ENCODE data around the gene CHST13.
"Not testable (repeated sequence)": the region's sequence is repeated elsewhere in the genome, so short reads cannot be mapped to it uniquely, and the experiment has no call there.

The CHST13 gene

DNA sequence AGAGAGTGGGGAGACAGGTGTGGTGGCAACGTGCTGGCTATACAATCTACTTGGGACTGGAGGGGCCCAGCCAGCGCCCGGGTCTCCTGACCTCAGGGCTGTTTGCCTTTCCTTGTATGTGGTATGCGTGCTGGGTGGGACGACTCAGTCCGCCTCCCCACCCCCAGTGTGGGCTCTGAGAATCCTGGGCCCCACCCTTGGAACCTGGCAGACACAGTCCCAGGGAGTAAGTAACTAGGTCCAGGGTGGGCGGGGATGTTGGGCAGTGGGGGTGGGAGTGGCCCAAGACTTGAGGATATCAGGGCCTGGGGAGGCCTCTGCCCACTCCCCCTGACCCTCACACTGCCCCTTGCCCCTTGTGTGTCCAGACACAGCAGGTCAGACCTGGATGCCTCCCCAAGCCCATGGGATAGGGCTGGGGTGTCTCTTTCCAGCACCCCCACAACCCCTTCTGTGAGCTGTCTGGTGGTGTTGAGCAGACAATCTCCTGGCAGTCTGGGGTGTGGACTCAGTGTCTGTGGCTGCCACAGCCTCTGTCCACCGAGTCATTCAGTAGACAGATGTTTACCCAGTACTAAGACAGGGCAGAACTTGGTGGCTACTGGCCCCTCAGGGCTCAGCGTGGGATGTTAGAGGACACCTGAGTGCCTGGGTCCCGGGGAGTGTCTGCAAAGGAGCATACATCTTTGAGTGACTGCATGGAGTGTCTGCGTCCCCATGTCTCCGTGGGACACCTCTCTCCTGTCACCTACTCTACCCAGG lies 1.3 kb downstream of the CHST13 start:
- no peak for DNase-seq

DNA sequence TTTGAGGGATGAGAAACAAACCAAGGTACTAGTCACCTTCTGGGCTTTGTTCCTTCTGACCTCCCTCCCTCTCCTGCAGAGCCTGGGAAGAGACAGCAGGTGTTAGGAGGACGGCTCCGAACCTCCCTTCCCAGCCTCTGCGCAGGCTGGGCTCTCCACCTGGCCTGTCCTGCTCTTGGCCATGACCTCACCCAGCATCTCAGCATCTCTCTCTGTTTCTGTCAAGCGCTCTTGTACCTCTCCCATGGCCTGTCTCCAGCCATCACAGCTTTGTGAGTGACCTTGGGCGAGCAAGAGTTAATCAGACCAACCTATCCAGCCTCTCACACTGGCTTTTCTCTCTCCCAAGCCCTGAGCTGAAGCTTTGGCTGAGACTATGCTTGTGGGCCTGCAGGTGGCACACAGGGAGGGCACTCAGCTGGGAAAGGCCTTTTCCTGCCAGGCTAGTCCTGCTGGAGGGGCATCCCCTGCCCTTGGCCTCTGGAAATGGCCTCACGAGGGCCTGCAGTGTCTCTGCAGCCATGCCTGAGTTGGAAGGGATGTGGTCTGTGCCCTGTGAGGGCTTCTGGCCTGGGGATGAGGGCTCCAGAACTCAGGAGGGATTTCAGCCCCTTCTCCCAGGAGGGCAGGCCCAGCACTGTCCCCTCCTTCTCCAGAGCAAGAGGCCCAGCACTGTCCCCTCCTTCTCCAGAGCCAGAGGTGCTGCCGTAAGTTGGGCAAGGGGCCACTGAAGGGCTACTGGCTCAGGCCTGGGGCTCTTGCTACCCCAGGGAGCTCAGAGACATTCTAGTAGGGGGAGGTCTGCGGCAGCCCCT lies 2.1 kb downstream of the CHST13 start:
- DNase-seq = no peak

DNA sequence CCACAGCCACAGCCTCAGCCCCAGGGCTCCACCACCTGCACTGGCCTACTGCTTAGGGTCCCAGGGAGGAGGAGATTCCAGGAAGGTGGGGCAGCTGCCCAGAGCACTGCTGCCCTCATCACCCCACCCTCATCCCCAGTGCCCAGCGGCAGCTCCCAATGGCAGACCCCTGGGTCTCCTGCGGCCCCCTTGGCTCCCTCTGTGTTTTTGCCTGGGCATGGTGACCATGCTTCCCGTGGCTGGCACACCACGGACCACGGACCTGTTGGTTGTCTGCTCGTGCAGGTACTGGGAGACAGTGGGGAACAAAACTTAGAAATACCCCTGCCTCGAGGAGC lies 2.7 kb downstream of the CHST13 start:
- DNase-seq = no peak

DNA sequence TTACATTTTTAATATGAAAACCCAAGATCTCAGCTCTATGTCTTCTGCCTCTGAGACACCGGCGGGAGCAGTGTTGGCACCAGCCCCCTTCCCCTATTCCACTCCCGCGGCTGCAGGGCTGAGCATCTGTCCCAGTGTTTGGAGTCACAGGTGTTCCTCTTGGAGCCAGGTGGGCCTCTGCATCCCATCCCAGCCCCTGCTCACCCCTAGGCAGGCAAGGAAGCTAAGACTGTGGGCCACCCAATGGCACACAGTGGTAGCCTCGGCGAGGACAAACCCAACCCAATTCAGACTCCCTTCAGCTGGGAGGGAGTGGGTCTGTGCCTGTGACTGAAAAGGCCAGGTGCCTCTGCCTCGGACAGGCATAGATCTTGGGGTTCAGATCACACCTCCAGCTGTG lies 3.1 kb downstream of the CHST13 start:
- no peak for DNase-seq

DNA sequence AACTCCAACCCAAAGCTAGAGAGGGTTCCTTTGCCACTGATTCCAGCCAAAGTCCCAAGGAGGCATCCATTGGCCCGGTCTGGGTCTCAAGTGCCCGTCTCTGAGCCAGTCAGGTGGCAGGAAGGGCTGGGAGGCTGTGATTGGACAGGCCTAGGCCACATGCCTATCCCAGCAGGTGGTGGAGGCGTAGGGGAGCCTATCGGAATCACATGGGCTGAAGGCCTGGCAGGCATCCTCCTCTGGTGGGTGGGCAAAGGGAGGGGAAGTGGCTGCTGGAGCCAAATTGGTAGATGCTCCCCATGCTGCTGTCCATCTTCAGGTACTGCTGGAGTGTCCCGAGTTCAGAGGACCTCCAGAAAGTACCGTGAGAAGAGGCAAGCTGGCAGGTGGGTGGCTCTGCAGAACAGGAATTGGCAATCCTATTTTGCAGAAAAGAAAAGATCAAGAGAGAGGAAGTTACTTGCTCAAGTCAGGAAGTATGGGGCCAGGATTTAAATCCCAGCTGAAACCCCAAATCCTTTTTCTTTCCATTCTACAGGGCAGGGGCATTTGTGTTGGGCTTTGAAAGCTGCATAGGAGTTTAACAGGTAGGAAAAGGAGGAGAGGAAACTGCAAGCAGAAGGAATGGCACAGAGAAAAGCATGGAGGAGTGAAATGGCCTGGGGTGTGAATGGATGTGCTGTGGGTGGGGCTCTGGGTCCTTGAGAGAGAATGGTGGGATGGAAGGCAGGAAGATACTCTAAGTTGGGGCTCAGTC lies 3.7 kb downstream of the CHST13 start:
- DNase-seq = no peak

DNA sequence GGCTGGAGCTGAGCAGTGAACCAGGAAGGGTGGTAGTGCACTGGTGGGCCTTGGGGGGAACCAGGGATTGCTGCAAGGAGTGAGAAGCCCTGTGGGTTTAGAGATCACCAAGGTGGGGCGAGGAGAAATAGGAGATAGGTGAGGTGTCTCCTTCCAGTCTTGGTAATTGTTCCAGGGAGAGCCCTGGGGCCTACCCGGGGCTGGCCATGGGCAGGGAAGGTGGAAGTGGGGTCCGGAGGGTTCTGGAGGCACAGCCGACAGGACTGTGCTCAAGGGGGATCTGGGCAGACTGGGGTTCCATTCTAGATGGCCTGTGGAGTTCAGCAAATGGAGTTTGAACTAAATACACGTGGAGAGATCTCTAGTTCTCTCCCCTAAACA lies 4.5 kb downstream of the CHST13 start:
- DNase-seq = no peak

DNA sequence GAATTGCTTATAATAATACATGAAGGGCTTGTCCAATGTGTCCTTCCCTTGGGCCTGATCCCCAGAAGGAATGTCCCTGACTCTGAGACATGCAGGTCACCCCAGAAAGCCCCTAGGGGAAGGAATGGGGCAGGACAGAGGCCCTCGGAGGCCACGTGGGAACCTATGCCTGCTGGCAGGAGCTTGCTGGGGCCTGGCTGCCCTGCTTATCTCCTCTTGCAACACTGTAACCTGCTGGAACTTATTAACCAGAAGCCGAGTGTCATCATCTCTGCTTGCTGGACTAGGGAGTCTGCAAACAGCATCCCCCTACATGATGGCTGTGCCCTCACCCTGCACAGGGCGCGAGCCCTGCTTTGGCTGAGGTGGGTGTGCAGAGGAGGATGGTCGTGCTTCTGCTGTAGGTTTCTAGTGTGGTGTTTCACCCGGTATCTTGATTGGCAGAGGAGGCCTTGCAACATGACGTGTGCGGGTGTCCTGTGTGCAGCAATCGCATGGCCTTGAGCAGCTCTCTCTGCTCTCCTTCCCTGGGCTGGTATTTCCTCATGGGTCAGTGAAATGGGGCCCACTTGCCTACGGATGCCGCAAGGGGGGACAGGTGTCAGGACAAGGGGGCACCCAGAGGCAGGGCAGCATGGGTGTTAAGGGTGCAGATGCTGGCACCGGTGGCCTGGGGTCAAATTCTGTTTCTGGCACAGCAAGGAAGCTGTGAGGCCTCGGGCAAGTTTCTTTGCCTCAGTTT lies 5.0 kb downstream of the CHST13 start:
- no peak for DNase-seq

DNA sequence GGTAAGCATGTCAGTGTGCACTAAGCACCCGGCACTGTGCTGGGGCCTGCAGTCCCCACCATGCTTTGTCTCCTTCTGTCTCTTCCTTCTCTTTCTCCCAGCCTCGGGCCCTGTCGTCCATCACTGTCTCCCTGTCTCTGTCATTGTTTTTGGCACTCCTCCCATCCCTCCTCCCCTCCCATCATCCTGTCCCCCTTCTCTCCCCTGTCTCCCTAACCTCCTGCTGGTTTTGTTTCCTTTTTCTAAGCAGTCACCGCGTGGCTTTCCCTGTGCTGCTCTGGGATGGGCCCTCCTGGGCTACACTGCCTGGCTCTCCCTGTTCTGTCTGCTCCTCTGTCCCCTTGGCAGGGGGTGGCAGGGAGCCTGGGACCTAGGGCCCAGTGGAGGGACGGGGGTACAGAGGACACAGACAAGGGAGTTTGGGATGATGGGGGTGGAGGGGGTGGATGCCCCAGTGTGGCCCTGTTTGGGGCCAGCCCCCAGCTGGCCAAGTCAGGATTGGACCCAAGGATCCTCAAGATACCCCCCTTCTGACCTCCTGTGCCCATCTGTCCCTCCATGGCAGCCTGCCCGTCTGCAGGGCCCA lies 5.7 kb downstream of the CHST13 start:
- DNase-seq = no peak

DNA sequence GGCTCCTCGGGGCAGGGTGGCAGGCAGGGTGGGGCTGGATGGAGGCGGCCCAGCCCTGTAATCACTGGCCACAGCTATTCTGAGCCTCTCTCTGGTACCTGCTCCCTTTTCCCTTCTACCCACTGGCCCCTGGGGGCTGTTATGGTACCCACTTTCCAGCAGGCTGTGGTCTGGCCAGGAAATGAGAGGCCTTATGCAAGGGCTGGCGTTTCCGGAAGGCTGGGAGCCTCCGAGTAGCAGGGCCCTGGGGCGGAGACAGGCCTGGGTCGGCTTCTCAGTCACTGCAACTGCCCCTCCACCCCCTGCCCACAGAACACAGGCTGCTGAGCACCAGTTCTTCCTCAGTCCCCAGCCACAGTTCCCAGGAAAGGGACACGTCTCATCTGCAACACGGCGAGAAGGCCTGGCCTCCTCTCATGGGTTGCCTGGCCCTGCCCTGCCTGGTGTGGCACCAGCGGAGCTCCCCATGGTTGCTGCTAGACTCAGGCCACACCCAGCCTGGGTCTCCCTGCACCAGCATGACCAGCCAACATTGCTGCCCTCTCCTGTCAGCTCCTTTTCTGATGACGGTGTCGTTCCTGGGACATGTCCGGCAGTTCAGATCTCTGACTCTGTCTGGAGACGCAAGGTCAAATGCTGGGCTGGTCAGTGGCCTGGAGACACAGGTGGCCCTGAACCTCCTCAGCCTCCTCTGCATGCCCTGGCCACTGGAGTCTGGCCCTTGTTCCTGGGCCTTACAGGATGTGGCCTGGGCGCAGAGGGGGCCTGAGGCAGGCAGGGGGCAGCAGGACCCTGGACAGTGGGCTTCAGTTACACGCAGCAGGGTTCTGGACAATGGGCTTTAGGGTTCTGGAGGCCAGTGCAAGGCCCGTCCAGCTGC lies 6.5 kb downstream of the CHST13 start:
- DNase-seq = peak in 6 of 58 donors; percentile 9 to 27 (median 22)

DNA sequence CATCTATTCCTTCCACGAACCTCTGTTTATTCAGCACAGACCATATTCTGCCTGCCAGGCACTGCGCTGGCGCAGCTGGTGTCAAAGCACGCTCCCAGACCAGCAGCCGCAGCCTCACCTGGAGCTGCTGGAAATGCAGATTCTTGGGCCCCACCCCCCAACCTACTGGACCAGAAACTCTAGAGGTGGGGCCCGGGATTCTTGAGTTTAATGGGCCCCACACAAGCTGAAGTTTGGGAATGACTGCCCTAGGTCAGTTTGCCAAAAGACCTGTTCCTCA lies 7.0 kb downstream of the CHST13 start:
- DNase-seq = no peak

DNA sequence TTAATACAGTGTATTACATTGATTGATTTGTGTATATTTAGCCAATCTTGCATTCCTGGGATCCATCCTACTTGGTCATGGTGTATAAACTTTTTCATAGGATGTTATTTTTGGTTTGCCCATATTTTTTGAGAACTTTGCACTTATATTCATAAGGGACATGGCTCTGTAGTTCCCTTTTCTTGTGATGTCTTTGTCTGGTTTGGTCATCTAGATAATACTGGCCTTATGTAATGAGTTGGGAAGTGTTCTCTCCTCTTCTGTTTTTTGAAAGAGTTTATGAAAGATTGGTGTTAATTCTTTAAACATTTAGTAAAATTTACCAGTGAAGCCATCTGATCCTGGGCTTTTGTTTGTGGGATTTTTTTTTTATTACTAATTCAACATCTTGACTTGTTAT lies 9.6 kb downstream of the CHST13 start:
- DNase-seq = no peak

DNA sequence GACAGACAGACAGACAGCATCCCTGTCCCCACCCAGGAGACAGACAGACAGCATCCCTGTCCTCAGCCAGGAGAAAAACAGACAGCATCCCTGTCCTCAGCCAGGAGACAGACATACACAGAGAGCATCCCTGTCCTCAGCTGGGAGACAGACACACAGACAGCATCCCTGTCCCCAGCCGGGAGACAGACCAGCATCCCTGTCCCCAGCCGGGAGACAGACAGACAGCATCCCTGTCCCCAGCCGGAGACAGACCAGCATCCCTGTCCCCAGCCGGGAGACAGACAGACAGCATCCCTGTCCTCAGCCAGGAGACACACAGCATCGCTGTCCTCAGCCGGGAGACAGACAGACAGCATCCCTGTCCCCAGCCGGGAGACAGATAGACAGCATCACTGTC lies 10.8 kb downstream of the CHST13 start:
- DNase-seq = not testable (repeated sequence)

DNA sequence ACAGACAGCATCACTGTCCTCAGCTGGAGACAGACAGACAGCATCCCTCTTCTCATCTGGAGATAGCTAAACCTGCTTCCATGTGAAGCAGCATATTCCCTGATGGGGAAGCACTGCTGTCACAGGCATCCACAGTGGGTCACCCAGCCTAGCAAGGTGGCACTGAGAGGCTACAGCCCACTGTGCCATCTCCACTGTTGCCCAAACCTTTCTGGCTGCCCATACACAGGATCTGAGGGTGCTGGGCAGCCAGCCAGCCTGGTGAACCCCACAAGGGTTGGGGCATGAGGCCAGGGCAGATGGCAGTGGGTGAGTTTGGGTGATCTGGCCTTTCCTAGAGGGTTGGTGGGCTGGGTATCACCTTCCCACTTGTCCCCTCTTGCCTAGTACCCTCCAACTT lies 11.7 kb downstream of the CHST13 start:
- DNase-seq = no peak

DNA sequence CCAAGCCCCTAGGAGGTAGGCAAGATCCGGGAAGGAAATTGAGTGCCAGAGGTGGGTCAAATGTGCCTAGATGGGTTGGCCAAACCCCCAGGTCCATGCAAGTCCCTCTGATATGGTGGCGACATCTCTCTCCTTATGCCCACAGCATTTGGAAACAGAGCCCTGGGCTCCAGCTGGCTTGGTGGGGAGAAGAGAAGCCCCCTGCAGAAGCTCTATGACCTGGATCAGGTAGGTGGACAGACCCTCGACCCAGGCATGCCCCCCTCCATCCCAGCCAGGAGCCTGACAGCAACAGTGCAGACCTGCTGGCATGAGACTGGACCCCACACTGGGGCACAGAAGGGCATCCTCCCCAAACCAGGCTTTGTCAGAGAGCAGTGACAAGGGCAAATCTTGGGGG lies 12.2 kb downstream of the CHST13 start:
- DNase-seq = no peak

DNA sequence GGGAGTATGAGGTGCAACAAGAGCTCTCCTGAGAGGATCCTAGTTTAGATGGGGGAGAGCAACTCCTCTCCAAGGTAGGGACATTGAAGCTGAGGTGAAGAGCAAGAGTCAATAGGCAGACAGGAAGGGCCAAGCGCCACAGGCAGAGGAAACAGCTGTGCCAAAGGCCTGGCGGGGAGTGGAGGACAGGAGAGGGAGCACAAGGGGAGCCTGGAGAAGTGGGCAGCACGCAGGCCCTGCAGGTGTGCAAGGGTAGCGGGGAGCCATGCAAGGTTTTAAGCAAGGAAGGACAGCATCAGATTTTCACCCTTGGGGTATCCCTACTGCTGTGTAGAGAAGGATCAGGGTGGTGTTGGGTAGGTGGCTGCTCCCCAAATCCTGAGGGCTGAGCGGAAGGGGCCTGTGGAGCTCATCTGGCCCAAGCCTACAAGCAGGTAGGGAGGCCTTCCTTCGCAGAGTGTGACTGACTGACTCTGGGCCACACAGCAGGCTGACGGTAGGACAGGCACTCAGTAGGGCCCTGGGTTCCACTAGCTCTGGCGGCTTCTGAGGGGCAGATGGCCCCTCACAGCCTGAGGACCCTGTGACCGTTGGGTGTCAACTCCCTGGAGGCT lies 13.3 kb downstream of the CHST13 start:
- DNase-seq = no peak

DNA sequence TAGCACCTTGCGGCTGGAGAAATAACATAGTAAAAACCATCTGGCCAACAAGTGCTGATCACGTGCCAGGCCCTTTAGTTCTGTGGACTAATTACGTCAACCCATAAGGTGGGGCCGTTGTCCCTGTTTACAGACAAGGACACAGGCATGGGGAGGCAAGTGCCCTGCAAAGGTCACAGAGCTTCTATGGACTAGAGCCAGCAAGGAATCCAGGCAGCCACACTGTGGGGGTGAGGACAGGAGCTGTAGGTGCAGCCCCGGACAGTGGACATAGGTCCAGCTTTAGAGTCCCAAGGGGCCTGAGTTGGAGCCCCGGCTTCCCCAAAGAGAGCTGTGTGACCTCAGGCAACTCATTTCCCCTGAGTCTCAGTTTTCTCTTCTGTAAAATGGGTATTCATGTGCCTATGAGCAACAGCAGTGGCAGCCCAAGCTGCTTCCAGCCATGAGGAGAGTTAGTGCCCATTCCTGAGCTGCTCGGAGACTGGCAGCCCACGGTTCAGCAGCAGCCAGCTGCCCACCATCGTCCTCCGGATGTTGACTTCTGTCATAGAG lies 13.9 kb downstream of the CHST13 start:
- no peak for DNase-seq

DNA sequence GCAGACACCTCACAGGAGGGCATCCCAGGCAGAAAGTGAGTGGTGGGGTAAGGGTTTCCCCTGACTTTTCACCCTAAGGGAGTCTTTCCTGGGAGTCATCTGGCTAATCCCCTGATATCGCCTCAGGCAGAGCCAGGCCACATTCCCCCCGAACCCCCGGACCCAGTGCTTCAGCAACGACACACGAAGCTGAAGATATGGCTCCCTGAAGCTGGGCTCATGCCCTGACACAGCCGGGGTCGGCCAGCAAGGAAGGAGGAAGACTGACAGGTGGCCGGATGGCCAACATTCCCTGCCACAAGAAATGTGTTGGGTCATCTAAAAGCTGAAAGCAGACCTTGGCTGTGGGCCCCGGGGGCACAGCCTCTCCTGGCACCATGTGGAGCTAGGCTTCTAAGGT lies 14.4 kb downstream of the CHST13 start:
- DNase-seq = no peak

DNA sequence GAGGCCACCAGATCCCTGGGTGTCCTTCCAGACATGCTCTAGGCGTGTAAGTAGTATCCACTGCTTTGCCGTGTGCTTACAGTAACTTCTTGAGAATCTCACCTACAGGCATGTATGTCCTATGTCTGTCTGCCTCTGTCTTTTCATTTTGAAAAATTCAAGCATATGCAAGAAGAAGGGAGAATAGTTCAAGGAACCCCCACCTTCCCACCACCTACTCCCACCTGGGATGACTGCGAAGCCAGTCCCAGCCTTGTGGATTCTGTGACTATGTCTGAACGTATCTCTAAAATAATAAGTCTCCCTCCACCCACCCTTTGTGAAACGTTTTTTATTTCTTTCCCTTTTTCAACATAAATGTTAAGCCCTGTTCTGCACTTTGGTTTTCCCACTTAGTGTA lies 15.0 kb downstream of the CHST13 start:
- DNase-seq = no peak

DNA sequence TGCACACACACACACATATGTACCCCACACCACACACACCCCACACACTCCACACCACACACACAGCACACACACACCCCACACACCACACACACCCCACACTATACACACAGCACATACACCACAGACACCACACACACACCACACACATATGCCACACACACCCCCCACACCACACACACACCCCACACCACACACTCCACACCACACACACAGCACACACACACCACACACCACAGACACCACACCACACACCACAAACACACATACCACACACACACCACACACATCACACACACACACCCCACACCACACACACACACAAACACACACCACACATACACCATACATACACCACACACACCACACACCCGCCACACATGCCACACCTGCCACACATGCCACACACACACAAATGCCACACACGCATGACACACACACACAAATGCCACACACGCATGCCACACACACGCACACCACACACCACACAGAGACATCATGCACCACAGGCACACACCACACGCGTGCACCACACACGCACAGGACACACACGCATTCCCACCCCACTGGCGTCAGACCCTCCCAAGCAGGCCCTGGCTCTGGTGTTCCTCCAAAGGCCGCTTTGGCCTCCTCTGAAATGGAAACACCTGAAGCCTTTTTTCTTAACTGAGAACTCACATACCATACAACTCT lies 15.7 kb downstream of the CHST13 start:
- DNase-seq = no peak

Data from anterior cingulate cortex (tissue), 58 donors.